Stimulated activated CD8-positive, alpha-beta memory T cell treated with anti-CD3 and anti-CD28 coated beads, Interleukin-7, amount 100 ng/mL, for 1 hour (primary cell): ENCODE results near the gene NDUFA3.
"Not testable (repeated sequence)": the region's sequence is repeated elsewhere in the genome, so short reads cannot be mapped to it uniquely, and the experiment has no call there.

Experiments used
- DNase-seq, 2 donors: peaks; one replicate each; pipeline ENCODE4 v3.0.0-alpha.2; 2020; ENCODE audit warnings: low read depth in 2 of 2

The NDUFA3 gene

DNA sequence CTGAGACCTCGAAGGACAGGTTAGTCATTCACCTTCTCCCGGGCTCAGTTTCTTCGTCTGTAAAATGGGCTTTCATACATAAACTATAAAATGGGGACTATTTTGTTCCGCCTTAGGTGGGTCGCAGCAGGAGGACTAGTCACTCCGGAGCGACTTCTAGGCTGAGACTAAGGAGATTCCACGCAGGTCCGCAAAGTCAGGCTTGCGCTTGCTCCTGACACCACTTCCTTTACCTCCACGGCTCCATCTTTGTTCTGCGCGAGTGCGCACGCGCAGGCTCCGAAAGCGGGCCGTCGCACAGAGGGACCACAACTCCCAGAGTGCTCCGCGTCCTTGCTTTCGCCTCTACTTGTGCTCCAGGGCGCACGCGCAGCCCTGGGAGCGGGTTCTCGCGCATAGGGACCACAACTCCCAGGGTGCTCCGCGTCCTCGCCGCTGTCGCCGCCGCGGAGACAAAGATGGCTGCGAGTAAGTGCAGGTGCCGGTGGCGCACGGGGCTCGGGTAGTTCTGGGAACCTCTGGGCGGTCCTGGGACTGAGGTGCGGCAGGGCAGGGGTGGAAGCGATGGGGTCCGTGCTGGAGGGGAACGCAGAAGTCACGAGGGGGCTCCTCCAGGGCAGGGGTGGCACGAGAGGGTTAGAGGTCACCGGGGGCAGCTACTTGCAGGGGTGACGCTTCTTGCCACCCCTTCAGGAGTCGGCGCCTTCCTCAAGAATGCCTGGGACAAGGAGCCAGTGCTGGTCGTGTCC is at the start of gene NDUFA3:
Gene NDUFA3 (plus strand): TSS at position 435 of the 749 bp plus-strand sequence. CDS start 24 bp downstream, at position 459.
- DNase-seq = peak; percentile 94 to 95

DNA sequence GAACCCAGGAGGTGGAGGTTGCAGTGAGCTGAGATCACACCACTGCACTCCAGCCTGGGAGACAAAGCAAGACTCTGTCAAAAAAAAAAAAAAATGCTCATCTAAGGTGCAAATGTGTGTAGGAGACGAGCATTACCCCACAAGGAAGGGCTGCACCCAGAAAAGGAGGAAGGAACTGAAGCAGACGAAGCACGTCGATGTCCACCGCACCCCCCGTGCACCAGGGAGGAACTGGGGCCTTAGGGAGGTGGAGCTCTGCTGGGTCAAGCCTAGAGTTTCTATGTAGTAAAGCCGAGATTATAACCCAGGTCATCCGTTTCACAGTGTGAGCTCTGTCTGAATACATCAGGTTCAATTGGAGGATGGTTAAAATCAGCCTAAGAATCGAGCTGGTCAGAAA is 40.0 kb upstream of the NDUFA3 start:
- DNase-seq = no peak

DNA sequence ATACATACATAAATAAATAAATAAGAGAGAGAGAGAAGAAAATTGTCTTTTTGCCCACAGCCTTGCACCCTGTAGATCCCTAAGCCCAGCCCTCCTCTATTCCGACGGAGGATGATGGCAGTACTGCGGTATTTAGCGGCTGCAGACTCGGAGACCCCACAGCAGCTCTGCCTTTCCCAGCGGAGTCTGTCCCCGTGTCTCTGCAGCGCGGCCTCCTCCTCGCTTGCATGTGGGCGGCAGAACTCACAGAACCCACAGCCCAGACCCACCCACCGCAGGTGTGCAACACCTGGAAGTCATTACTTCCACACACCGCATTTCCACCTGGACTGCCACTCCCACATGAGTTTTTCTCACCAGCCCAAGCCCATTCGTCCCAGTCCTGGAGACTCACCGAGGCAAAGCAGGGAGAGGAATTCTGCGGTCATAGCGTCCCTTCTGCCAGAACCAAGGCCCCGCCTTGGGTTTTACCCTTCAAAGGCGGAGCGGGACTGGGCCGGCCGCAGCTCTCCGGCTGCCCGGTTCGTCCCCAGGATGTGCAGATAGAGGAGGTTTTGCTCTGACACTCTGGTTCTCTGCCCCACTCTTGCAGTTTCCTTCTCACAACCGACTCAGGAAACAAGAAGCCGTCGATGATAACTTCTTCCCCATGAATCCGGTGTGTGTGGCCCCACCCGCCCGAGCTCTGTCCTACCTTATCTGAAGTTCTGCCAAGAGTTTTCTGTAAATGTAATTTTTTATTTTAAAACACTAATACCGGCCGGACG is 39.1 kb upstream of the NDUFA3 start, which contains the start of gene VSTM1:
Gene VSTM1 (minus strand): TSS at position 548 of the 767 bp plus-strand sequence. CDS start 120 bp downstream, at position 428.
- DNase-seq = no peak

DNA sequence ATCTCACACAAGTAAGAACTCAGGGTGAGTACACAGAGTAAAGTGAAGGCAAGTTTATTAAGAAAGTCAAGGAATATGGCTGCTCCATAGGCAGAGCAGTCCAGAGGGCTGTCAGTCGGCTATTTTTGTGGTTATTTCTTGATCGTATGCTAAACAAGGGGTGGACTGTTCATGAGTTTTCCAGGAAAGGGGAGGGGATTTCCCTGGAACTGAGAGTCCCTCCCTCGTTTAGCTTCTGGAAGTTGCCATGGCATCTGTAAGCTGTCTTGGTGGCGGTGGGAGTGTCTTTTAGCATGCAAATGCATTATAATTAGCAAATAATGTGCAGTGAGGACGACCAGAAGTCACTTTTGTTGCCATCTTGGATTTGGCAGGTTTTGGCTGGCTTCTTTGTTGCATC is 33.2 kb upstream of the NDUFA3 start:
- no peak for DNase-seq

DNA sequence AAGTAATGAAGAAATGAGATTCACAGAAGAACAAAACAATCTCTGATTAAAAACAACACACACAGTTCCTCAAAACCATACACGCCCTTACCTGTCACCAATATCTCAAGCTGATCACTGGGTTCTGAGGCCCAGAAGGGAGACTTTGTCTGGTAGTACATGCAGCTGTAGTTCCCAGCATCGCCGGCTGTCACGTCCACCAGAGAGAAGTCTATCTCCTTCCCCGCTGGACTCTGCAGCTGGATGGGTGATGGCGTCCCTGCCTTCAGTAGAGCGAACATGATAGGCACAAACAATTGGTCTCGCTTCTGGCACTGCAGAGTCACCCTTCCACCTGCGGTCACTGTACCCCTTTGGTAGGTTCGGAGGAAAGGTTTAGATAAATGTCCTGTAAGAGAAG is 28.8 kb upstream of the NDUFA3 start:
- DNase-seq = no peak

DNA sequence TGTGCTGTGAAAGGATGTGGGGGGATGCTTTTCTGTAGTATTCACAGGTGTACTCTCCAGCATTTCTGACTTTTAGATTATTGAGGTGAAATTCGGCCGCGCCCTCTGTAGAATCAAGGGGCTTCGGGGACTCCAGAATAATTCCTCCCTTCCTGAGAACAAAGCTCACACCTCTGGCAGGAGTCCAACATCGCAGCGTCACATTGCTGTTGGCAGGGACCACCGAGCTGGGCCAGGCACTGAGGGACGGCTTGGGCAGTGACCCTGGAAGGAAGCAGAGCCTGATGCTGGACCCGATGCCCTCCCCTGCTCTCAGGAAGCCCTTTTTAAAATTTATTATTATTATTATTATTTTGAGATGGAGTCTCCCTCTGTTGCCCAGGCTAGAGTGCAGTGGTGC is 27.8 kb upstream of the NDUFA3 start:
- DNase-seq = no peak

DNA sequence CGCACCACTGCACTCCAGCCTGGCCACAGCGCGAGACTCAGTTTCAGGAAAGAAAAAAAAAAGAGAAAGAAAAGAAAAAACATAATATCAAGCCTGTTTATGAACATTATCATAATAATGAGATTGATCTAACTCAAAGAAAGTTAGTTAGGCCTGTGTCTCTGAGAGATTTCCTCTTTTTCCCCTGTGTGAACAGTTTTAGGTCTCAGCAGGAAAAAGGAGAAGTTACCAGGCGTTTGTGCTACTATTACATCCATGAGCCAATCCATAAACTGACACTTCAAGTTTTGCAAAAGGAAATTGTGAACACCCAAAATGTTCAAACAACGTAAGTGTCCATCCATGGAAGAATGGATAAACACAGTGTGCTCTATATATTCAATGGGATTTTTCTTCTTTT is 25.3 kb upstream of the NDUFA3 start:
- no peak for DNase-seq

DNA sequence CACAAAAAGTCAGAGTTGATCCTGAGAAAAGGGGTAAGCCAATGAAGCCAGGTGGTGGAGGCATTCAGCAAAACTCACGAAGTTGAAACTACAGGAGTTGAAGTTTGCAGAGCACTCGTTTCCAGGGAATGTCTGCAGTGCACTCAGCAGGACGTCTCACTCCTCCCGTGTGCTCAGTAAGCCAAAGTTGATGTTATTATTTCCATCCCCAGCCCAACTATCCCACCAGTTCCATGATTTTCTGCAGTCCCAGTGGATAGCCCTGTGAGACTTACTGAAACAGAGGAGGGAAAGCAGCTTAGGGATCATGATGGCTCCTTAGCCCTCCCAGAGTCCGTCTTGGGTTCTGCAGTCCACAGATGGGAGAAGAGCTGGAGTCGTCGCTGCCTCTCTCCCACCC is 21.6 kb upstream of the NDUFA3 start, which contains the start of gene TARM1:
Gene TARM1 (minus strand): TSS at position 334 of the 400 bp plus-strand sequence. CDS start 25 bp downstream, at position 309.
- no peak for DNase-seq

DNA sequence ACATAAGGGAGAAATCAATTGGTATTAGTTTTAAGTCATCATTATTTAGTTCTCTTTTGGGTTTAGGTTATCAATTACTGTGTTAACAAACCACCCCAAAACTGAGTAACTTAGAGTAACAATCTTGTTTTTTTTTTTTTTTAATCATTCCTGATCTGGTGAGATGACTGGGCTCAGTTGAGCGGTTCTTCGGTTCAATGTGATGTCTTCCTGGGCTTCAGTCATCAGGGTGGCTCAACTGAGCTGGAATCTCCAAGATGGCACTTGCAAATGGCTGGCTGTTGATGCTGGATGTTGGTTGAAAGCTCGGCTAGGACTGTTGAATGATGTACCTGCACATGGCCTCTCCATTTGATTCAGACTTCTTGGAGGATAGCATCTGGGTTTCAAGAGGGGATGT is 18.2 kb upstream of the NDUFA3 start:
- DNase-seq = no peak

DNA sequence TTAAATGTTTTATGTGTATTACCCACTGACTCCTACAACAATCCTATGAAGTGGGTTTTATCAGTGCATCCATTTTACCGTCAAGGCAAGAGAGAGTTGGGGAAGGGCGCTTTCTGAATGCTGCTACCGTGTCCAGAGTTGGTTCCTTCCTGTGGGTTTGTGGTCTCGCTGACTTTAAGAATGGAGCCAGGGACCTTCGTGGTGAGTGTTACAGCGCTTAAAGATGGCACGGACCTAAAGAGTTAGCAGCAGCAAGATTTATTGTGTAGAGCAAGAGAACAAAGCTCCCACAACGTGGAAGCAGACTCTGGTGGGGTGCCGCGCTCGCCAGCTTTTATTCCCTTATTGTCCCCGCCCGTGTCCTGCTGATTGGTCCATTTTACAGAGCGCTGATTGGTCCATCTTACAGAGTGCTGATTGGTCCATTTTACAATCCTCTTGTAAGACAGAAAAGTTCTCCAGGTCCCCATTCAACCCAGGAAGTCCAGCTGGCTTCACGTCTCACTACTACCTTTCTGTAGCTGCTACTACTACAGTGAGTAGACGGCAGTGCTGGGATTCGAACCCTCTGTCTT is 8.1 kb upstream of the NDUFA3 start:
- DNase-seq = no peak

DNA sequence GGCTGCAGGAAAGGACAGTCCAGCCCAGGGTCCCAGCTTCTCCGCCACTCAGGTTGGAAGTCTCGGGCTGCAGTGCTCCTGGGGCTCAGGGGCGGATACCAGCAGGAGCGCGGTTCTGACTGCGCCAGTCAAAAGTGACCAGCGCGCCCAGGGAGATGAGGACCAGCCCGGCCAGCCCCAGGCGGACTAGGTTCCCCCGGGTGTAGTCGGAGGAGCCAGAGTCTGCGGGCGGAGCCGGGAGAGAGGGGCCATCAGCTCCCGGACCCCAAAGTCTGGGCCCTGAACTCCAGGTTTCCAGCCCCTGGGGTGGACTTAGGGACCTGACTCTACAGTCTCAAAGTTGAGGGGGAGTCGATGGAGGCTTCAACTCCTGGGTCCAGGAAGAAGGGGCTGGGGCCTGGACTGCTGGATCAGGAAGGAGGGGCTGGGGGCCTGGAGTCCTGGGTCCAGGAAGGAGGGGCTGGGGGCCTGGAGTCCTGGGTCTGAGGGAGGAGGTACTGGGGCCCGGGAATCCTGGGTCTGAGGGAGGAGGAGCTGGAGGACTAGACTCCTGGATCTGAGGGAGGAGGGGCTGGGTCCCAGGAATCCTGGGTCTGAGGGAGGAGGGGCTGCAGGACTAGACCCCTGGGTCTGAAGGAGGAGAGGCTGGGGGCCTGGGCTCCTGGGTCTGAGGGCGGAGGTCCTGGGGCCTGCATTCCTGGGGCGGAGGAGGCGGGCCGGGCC is 7.4 kb upstream of the NDUFA3 start:
- DNase-seq = no peak

DNA sequence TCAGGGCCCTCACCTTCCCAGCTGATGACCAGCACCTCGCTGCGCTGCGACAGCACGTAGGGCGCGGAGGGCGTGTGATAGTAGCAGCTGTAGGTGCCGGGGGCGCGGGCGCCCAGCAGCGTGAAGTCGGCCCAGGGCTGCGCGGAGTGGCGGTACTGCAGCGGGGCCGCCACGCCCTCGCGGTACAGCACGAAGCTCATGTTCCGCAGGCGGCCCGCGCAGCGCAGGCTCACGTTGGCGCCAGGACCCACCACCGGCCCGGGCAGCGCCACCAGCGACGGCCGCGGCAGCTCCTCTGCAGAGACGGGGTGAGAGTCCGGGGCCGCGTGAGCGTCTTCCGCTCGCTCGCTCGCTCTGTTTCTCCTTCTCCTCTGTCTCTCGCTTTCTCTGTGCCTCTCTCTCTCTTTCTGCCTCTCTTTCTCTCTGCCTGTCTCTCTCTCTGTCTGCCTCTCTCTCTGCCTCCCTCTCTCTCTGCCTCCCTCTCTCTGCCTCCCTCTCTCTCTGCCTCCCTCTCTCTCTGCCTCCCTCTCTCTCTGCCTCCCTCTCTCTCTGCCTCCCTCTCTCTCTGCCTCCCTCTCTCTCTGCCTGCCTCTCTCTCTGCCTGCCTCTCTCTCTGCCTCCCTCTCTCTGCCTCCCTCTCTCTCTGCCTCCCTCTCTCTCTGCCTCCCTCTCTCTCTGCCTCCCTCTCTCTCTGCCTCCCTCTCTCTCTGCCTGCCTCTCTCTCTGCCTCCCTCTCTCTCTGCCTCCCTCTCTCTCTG is 6.6 kb upstream of the NDUFA3 start:
- DNase-seq = peak; percentile 18 to 26

DNA sequence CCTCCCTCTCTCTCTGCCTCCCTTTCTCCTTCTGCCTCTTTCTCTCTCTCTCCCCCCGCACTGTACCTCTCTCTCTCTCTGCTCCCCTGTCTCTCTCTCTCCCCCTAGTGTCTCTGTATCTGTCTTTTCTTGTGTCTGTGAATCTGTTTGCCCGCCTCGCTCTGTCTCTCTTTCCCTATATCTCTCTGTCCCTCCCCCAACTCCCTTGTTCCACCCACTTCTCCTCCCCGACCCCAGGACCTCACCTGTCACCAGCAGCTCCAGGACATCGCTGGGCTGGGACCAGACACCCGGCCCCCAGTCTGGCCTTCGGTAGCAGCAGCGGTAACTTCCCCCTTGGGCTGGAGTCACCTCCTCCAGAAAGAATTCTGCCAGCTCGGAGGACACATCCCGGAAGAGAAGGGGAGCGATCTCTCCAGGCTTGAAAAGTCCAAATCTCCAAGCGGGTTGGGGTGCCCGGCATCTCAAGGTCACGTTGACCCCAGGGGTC is 6.0 kb upstream of the NDUFA3 start:
- DNase-seq = no peak

DNA sequence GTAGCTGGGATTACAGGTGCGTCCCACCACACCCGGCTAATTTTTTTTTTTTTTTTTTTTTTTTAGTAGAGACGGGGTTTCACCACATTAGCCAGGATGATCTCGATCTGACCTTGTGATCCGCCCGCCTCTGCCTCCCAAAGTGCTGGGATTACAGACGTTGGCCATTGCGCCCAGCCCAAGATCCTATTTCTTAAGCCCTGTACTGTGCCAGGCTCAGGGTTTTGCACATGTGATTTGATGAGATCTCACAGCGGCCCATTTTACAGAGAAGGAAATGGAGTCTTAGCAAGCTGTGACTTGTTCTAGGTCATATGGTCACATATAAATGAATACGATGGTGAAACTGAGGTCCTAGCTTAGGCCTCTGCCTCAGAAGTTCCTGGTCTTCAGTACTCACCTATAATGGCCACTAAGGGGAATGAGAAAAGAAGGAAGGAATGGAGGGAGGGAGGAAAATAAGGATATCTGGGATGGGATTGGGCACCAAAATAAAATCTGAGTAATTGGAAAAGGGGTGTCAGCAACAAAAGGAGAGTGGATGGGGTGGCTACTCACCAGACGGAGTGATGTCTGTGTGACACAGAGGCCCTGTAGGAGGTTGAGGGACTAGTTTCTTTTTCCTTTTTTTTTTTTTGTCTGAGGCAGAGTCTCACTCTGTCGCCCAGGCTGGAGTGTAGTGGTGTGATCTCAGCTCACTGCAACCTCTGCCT is 3.3 kb upstream of the NDUFA3 start:
- no peak for DNase-seq

DNA sequence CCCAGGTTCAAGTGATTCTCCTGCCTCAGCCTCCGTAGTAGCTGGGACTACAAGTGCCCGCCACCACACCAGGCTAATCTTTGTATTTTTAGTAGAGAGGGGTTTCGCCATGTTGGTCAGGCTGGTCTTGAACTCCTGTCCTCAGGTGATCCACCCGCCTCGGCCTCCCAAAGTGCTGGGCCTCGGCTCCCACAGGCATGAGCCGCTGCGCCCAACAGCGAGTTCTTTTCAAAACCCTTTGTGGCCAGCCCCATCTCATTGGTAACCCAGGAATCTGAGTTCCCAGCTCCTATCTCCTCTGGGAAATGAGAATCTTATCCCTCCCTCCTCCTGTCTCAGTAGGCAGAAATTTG is 2.8 kb upstream of the NDUFA3 start:
- not testable (repeated sequence) for DNase-seq

DNA sequence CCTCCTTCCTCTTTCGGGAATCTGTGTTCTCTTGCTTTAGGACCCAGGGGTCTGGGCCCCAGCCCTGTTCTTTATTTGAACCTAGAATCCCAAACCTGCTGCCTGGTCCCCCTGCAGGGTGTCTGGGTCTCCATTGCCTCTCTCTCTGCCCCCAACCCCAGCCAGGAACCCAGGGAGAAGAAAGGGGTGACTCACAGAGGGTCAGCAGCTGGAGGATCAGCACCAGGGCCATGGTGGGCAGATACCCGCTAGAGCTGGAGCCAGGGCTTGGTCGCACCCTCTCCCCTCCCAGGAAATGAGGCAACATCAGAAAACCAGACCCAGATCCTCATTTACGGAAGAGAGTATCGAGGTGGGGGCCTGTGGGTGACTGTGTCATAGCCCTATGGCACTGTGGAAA is 2.1 kb upstream of the NDUFA3 start, which contains the start of gene OSCAR:
Gene OSCAR (minus strand): TSS at position 243 of the 400 bp plus-strand sequence. CDS start 11 bp downstream, at position 232.
- no peak for DNase-seq

DNA sequence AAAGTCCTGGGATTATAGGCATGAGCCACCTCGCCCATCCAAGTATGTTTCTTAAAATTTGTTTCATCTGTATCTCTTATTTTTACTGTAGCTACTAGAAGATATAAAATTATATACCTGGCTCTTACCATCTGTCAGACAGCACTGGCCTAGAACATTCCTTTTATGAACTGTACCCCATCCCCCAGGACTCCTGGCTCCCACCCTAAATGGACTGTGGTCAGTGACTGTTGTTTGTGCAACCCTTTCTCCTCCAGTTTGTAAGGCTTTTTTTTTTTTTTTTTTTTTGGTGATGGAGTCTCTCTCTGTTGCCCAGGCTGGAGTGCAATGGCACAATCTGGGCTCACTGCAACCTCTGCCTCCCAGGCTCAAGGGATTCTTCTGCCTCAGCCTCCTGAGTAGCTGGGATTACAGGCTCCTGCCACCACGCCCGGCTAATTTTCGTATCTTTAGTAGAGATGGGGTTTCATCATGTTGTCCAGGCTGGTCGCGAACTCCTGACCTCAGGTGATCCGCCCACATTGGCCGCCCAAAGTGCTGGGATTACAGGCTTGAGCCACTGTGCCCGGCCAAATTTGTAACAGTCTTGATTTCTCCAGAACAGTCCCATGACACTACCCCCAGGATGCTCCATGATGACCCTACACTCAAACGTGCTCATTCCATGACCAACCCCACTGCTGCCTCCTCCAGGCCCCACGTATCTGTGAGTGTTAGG is 2.5 kb downstream of the NDUFA3 start:
- DNase-seq = no peak

DNA sequence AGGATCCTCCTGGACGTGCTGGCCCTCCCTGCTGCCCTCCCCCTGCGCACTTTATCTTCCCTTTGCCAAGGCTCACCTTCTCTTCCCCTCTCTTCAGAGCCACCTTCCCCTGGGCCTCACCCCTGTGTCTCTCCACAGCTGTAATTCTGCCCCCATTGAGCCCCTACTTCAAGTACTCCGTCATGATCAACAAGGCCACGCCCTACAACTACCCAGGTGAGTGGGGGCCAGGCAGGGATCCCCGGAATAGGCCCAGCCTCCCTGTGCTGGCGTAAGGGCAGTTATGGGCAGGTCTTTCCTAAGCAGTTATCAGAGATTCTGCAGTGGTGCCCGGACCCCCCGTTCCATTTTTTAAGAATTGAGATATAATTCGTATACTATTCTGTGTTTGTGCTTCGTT is 3.1 kb downstream of the NDUFA3 start:
- no peak for DNase-seq

DNA sequence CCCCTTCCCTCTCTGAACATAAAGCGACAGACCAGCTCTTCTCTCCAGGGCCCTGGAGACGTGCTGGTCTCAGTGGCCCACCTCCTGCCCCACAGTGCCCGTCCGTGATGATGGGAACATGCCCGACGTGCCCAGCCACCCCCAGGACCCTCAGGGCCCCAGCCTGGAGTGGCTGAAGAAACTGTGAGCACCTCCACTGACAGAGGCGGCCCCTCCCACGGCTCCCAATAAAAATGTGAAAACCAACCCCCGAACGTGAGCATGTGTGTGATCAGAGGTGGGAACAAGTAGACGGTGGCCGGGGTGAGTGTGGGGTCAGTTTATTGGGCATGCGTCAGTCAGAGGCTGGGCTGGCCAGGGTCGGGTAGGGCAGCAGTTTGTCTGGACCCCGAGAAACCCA is 4.1 kb downstream of the NDUFA3 start:
- no peak for DNase-seq
